HepG2 (cell line): ENCODE data around the gene ERMARD. TPM values are rescaled to one million over a fixed set of nuclear protein-coding genes. Genes with fewer than 3 reads are reported as not detected.

Source experiments
- ATRX ChIP-seq: sonication (generic); formaldehyde crosslinking; IDR thresholded peaks from 2 replicates; pipeline ENCODE4 v1.4.0; 2020; ENCODE audit warnings: missing genetic modification reagents, borderline replicate concordance
- HNRNPL ChIP-seq: fragments of 200-400 bp; formaldehyde crosslinking; IDR thresholded peaks from 2 replicates; pipeline ENCODE4 v1.6.1; 2017; ENCODE audit warnings: mild to moderate bottlenecking, low read depth, low read length
- RERE ChIP-seq: IDR thresholded peaks from 2 replicates; pipeline ENCODE4 v1.6.1; 2016; ENCODE audit warnings: low read depth, missing genetic modification reagents, missing compliant biosample characterization
- SAFB2 ChIP-seq: sonication (generic); formaldehyde crosslinking; IDR thresholded peaks from 2 replicates; pipeline ENCODE4 v1.5.1; 2020; ENCODE audit warnings: missing genetic modification reagents, low read depth, mild to moderate bottlenecking, borderline replicate concordance
- TOPORS ChIP-seq: sonication (generic); formaldehyde crosslinking; IDR thresholded peaks from 2 replicates; pipeline ENCODE4 v1.8.0; 2023; ENCODE audit warnings: mild to moderate bottlenecking, missing genetic modification reagents
- U2AF2 ChIP-seq: fragments of 200-400 bp; formaldehyde crosslinking; IDR thresholded peaks from 2 replicates; pipeline ENCODE4 v1.6.1; 2017; ENCODE audit warnings: low read depth, mild to moderate bottlenecking, low read length
- ZHX2 ChIP-seq, 2 experiments: sonication (generic) in 1 of 2; formaldehyde crosslinking in 1 of 2; IDR thresholded peaks; 2 replicates each; pipeline versions ENCODE4 v1.6.1 to v1.9.0; 2014 to 2022; ENCODE audit warnings: antibody characterized with exemption in 1 of 2, borderline replicate concordance in 1 of 2, inconsistent platforms in 1 of 2, low read depth in 1 of 2, missing genetic modification reagents in 1 of 2
- ZNF263 ChIP-seq: sonication (generic); formaldehyde crosslinking; IDR thresholded peaks from 2 replicates; pipeline ENCODE4 v1.4.0; 2020; ENCODE audit warnings: missing genetic modification reagents
- ZNF609 ChIP-seq: sonication (generic); formaldehyde crosslinking; IDR thresholded peaks from 2 replicates; pipeline ENCODE4 v1.4.0; 2020; ENCODE audit warnings: mild to moderate bottlenecking, missing genetic modification reagents, borderline replicate concordance
- ZNF616 ChIP-seq: sonication (generic); formaldehyde crosslinking; IDR thresholded peaks from 2 replicates; pipeline ENCODE4 v1.5.0; 2020; ENCODE audit warnings: low read depth, mild to moderate bottlenecking, missing genetic modification reagents
- polyA plus RNA-seq, 8 experiments: library from polyadenylated mRNA; depleted of rRNA in 3 of 8; stranded (reverse) in 7 of 8; unstranded in 1 of 8; fragments of >200 nt; fragmentation: Illumina TruSeq in 4 of 8; extraction: Trizol in 4 of 8; gene quantifications; 2 replicates each; pipeline versions ENCODE4 v1.2.1 to v1.2.3, GENCODE V29; 2011 to 2016; ENCODE audit warnings: low read depth in 4 of 8, missing spikeins in 1 of 8, mixed read lengths in 1 of 8; ENCODE audit not compliant: insufficient read depth in 1 of 8
- total RNA-seq, 5 experiments: library from RNA; depleted of rRNA; stranded (reverse); fragments of >200 nt; fragmentation: Illumina TruSeq; extraction: Trizol; gene quantifications; 2 replicates each; pipeline ENCODE4 v1.2.3, GENCODE V29; 2016; ENCODE audit warnings: low read depth in 1 of 5

ERMARD gene
- total and polyA plus RNA-seq, 2 of the 13 experiments (the other 11 are each of a cell fraction or from before 2014, with no cell fraction given) = 8.8 to 10.7 TPM

GRCh38 chr6:169800668-169801395 is 49.4 kb downstream of the ERMARD start (continued):
- peak; percentile 95 for TF ChIP-seq ZNF609
- 0 out of 2 replicates have a peak, but pooled peaks have one; percentile 25 for TF ChIP-seq ZHX2 (IDR thresholded peaks at IDR 0.05; ENCODE audit: low read depth)
- no peak for TF ChIP-seq ZHX2 (CRISPR knock-in tag; IDR thresholded peaks at IDR 0.05; ENCODE audit: borderline replicate concordance)
- 0 out of 2 replicates have a peak, but pooled peaks have one; percentile 24 for TF ChIP-seq ZNF616 (CRISPR knock-in tag)
- TF ChIP-seq RERE (CRISPR knock-in tag) = peak; percentile 67; the same call in 1 of the 2 replicates
- no peak for TF ChIP-seq SAFB2 (CRISPR knock-in tag)
- no peak for TF ChIP-seq U2AF2
- TF ChIP-seq TOPORS (CRISPR knock-in tag) = 0 out of 2 replicates have a peak, but pooled peaks have one; percentile 33
- TF ChIP-seq HNRNPL = peak; percentile 84
- TF ChIP-seq ATRX (CRISPR knock-in tag) = no peak
- TF ChIP-seq ZNF263 (CRISPR knock-in tag) = peak; percentile 81; the same call in 1 of the 2 replicates
